Large intestine (tissue), 3 donors: ENCODE data around the gene SYCP2. TPM values are rescaled to one million over a fixed set of nuclear protein-coding genes. Genes with fewer than 3 reads are reported as not detected.

ENCODE experiments used
- DNase-seq, 2 donors: peaks; one replicate each; pipeline versions ENCODE4 v3.0.0 to v3.0.0-alpha.2; 2013
- H3K27ac ChIP-seq: one replicate; pipeline ENCODE4 v1.5.1; 2013; ENCODE audit warnings: low read length
- H3K27me3 ChIP-seq: 2 replicates; pipeline ENCODE4 v1.6.1; 2013; ENCODE audit warnings: low read length; ENCODE audit not compliant: control insufficient read depth, insufficient read depth
- H3K36me3 ChIP-seq: 2 replicates; pipeline ENCODE4 v1.6.1; 2013; ENCODE audit warnings: low read length; ENCODE audit not compliant: control insufficient read depth, insufficient read depth
- H3K4me1 ChIP-seq: one replicate; pipeline ENCODE4 v1.6.1; 2013; ENCODE audit warnings: low read length; ENCODE audit not compliant: control insufficient read depth, insufficient read depth
- H3K4me3 ChIP-seq: one replicate; pipeline ENCODE4 v1.5.1; 2013; ENCODE audit warnings: low read length
- H3K9me3 ChIP-seq: one replicate; pipeline ENCODE4 v1.6.1; 2013; ENCODE audit warnings: mild to moderate bottlenecking, low read depth, low read length, moderate library complexity; ENCODE audit not compliant: control insufficient read depth
- WGBS: methylation state at CpG from one replicate; pipeline ENCODE4 v1.1.5; 2013; ENCODE audit warnings: low lambda C conversion rate; ENCODE audit not compliant: insufficient coverage; 5-methylcytosine and 5-hydroxymethylcytosine counted together
- polyA plus RNA-seq: library from polyadenylated mRNA; unstranded; fragments of 120-200 nt; gene quantifications from one replicate; pipeline ENCODE4 v1.2.1, GENCODE V29; 2013

The SYCP2 gene
- polyA plus RNA-seq, 1 donor: 4.2 TPM

GRCh38 chr20:59936409-59936808 lies 3.0 kb upstream of the SYCP2 start:
- H3K4me3 ChIP-seq: no peak overlapping the region
- no peaks in the 10 kb centered on the region for H3K36me3 ChIP-seq
- DNase-seq: peak in 1 of 2 donors; percentile 31
- H3K27ac ChIP-seq: no peak overlapping the region
- H3K9me3 ChIP-seq: peaks cover 15% of the 10 kb centered on the region
- no CpG with 5 or more reads among the region's 4 CpGs for WGBS
- H3K4me1 ChIP-seq: peaks cover 11% of the 10 kb centered on the region
- no peaks in the 10 kb centered on the region for H3K27me3 ChIP-seq

- 91% methylated on average over 4 of the region's 8 CpGs for WGBS
- Histone ChIP-seq H3K4me1 (peaks cover 11% of the 10 kb centered on the region), H3K4me3 (no peak overlapping the region), H3K36me3 (no peaks in the 10 kb centered on the region), H3K9me3 (peaks cover 15% of the 10 kb centered on the region), H3K27ac (no peak overlapping the region), H3K27me3 (no peaks in the 10 kb centered on the region)
- DNase-seq: no peak
Observed at GRCh38 chr20:59935457-59936185, 2.2 kb upstream of the SYCP2 start.

- peaks cover 11% of the 10 kb centered on the region for H3K9me3 ChIP-seq
- no peaks in the 10 kb centered on the region for H3K36me3 ChIP-seq
- H3K27ac ChIP-seq: no peak overlapping the region
- DNase-seq: peak; percentile 71 to 79
- 83% methylated on average over 1 of the region's 59 CpGs for WGBS
- H3K4me3 ChIP-seq: peak overlapping the region; percentile 61
- no peaks in the 10 kb centered on the region for H3K27me3 ChIP-seq
- peaks cover 9% of the 10 kb centered on the region for H3K4me1 ChIP-seq
Observed at GRCh38 chr20:59933849-59934585, 580 bp upstream of the SYCP2 start.

GRCh38 chr20:59932616-59933295 lies 681 bp downstream of the SYCP2 start:
- H3K4me3 ChIP-seq: no peak overlapping the region
- H3K27ac ChIP-seq: no peak overlapping the region
- WGBS: no CpG with 5 or more reads among the region's 72 CpGs
- H3K9me3 ChIP-seq: peaks cover 8% of the 10 kb centered on the region
- H3K4me1 ChIP-seq: peaks cover 4% of the 10 kb centered on the region
- H3K36me3 ChIP-seq: no peaks in the 10 kb centered on the region
- H3K27me3 ChIP-seq: no peaks in the 10 kb centered on the region
- no peak for DNase-seq

- WGBS: 90% methylated on average over 6 of the region's 9 CpGs
- Histone ChIP-seq H3K27me3 (no peaks in the 10 kb centered on the region), H3K9me3 (peaks cover 8% of the 10 kb centered on the region), H3K4me3 (no peak overlapping the region), H3K36me3 (no peaks in the 10 kb centered on the region), H3K4me1 (no peaks in the 10 kb centered on the region), H3K27ac (no peak overlapping the region)
- no peak for DNase-seq
Observed at GRCh38 chr20:59931511-59932312, 1.7 kb downstream of the SYCP2 start.

GRCh38 chr20:59925899-59926298 lies 7.5 kb downstream of the SYCP2 start:
- Histone ChIP-seq H3K27me3 (no peaks in the 10 kb centered on the region), H3K27ac (no peak overlapping the region), H3K36me3 (no peaks in the 10 kb centered on the region), H3K4me3 (no peak overlapping the region), H3K9me3 (no peaks in the 10 kb centered on the region), H3K4me1 (no peaks in the 10 kb centered on the region)
- DNase-seq: peak in 1 of 2 donors; percentile 20

GRCh38 chr20:59925359-59925758 lies 8.1 kb downstream of the SYCP2 start:
- no peaks in the 10 kb centered on the region for H3K27me3 ChIP-seq
- no peaks in the 10 kb centered on the region for H3K4me1 ChIP-seq
- H3K9me3 ChIP-seq: no peaks in the 10 kb centered on the region
- DNase-seq: no peak
- no peaks in the 10 kb centered on the region for H3K36me3 ChIP-seq
- H3K27ac ChIP-seq: no peak overlapping the region
- no peak overlapping the region for H3K4me3 ChIP-seq
- WGBS: no CpG with 5 or more reads among the region's 1 CpG

GRCh38 chr20:59923514-59923913 lies 9.9 kb downstream of the SYCP2 start:
- no CpG with 5 or more reads among the region's 1 CpG for WGBS
- H3K36me3 ChIP-seq: no peaks in the 10 kb centered on the region
- no peak overlapping the region for H3K27ac ChIP-seq
- DNase-seq: no peak
- H3K4me3 ChIP-seq: no peak overlapping the region
- H3K27me3 ChIP-seq: no peaks in the 10 kb centered on the region
- no peaks in the 10 kb centered on the region for H3K9me3 ChIP-seq
- no peaks in the 10 kb centered on the region for H3K4me1 ChIP-seq

GRCh38 chr20:59920944-59921343 lies 12.5 kb downstream of the SYCP2 start:
- Histone ChIP-seq H3K4me1 (no peaks in the 10 kb centered on the region), H3K9me3 (no peaks in the 10 kb centered on the region), H3K4me3 (no peak overlapping the region), H3K27me3 (no peaks in the 10 kb centered on the region), H3K36me3 (no peaks in the 10 kb centered on the region), H3K27ac (no peak overlapping the region)
- no peak for DNase-seq

- Histone ChIP-seq H3K36me3 (no peaks in the 10 kb centered on the region), H3K4me1 (no peaks in the 10 kb centered on the region), H3K9me3 (no peaks in the 10 kb centered on the region), H3K27ac (no peak overlapping the region), H3K27me3 (no peaks in the 10 kb centered on the region), H3K4me3 (no peak overlapping the region)
- 50% methylated on average over 1 of the region's 4 CpGs for WGBS
- no peak for DNase-seq
Observed at GRCh38 chr20:59912609-59913008, 20.8 kb downstream of the SYCP2 start.
